SKM-1 treated with dmso at 0.1 percent for 144 hours (cell line): ENCODE data around the gene AKT3.

Experiments used
- DNase-seq: peaks from one replicate; lab custom pipeline; 2025; ENCODE audit not compliant: unreplicated experiment; lab: John Stamatoyannopoulos, UW

AKT3 gene

DNA sequence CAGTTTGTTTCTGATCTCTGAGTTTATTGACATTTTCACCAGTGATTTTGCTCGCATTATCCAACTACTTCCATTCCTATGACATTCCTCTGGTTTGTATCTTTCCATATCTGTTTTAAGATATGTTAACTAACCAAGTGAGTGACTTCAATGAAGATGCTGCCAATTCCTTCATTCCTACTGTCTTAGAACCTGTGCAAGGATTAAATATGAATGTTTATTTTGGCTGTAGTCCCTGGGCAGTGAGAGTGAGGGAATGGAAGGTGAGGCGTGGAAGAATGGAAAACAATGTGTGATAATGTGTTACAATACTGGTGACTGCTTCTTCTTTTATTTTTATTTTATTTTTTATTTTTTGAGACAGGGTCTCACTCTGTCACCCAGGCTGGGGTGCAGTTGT, 411.2 kb downstream of the AKT3 start:
- DNase-seq, result no peak
